A673 (cell line): ENCODE measurements around the gene ECE1.

ENCODE experiments used
- CTCF ChIP-seq: fragments of 300-800, 200-600 bp; sonication (generic); conservative IDR thresholded peaks from 2 replicates; pipeline ENCODE4 v1.5.1; 2017; ENCODE audit warnings: low read depth, mild to moderate bottlenecking, antibody characterized with exemption, low read length, moderate library complexity, mixed read lengths
- EZH2 ChIP-seq: fragments of 200-600 bp; sonication (generic); IDR thresholded peaks from 2 replicates; pipeline ENCODE4 v1.6.1; 2017; ENCODE audit warnings: borderline replicate concordance, low read depth, mild to moderate bottlenecking, mixed read lengths, antibody characterized with exemption, low read length; ENCODE audit not compliant: poor library complexity, severe bottlenecking

DNA sequence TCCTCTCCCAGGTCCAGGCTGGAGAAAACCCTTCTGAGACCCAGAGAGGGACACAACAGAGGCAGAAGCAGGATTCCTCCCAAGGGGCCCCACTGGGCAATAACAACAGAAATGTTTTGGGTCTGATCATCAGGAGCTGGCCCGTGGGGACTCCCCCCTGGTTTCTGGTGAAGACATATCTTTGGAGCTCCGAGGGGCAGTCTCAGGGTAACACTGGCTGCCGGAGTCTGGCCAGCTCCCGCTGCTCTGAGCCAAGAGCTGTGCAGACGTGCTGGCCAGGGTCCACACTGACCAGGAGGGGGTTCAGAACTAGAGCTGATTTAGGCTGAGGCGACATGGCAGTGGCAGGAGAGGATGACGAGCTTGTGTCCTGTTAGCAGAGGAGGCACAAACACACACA is 13.1 kb downstream of the ECE1 start:
- TF ChIP-seq CTCF: no peak
- no peak for TF ChIP-seq EZH2
